C4-2B (cell line): ENCODE measurements around the gene BMAL1.

Source experiments
- CTCF ChIP-seq: fragments of 450-650 bp; conservative IDR thresholded peaks from 2 replicates; pipeline ENCODE4 v1.5.1; 2017; ENCODE audit warnings: mild to moderate bottlenecking
- ZFX ChIP-seq: fragments of 450-650 bp; IDR thresholded peaks from 2 replicates; pipeline ENCODE4 v1.6.1; 2017

- TF ChIP-seq CTCF = no peak
- TF ChIP-seq ZFX = no peak
These were observed 156.9 kb downstream of the BMAL1 start for GRCh38 chr11:13434247-13435205.
